NCI-H69 (cell line): ENCODE data around the gene EMC10.
"Not testable (repeated sequence)": the region's sequence is repeated elsewhere in the genome, so short reads cannot be mapped to it uniquely, and the experiment has no call there.

Experiments
- DNase-seq: peaks from one replicate; lab custom pipeline; 2025; lab: John Stamatoyannopoulos, UW

The EMC10 gene

DNA sequence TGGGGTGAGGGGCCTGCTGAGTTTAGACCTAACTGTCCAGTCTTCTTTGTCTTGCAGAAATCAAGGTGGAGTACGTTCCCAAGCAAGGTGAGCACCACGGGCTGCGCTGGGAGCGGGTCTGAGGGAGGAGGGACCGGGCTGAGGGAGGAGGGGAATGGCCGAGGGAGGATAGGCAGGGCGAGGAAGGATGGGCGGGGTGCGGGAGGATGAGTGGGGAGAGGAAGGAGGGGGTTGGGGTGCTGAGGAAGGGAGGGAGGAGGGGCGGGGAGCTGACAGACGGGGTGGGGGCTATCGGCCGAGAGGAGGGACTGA, 25.1 kb upstream of the EMC10 start:
- no peak for DNase-seq

DNA sequence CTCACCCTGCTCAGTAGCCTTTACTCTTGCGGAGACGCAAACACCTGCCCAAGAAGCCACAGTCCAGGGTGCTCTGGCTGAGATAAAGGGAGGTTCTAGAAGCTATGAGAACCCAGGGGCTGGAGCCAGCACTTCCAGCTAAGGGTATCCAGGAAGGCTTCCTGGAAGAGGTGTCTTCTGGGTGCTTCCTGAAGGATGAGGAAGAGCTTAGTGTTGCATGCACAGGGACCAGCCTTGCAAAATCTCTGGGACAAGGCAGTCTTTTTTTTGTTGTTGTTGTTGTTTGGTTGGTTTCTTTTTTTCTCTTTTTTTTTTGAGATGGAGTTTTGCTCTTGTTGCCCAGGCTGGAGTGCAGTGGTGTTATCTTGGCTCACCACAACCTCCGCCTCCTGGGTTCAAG, 23.1 kb upstream of the EMC10 start:
- DNase-seq, result no peak

DNA sequence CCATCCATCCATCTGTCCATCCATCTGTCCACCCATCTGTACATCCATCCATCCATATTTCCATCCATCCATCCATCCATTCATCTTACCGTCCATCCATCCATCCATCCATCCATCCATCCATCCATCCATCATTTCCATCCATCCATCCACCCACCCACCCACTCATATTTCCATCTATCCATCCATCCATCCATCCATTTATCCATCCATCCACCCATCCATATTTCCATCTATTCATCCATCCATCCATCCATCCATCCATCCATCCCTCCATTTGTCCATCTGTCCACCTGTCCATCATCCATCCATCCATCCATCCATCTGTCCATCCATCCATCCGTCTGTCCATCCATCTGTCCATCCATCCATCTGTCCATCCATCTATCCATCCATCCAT, 20.3 kb upstream of the EMC10 start:
- no peak for DNase-seq

DNA sequence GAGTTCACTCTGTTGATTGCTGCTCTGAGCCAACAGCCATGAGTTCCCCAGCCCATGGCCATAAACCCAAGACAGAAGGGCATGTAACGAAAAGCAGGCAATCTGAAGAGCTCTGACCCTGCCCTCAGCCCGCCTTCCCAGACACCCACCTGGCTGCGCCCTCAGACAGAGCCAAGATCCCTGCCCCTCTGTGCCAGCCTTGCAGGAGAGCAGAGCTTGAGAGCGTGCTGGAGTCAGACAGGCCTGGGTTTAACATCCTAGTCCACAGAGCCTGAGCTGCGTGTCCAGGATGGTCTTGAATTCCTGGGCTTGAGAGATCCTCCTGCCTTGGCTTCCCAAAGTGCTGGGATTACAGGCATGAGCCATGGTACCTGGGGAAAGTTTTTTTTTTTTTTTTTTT, 19.0 kb upstream of the EMC10 start:
- no peak for DNase-seq

DNA sequence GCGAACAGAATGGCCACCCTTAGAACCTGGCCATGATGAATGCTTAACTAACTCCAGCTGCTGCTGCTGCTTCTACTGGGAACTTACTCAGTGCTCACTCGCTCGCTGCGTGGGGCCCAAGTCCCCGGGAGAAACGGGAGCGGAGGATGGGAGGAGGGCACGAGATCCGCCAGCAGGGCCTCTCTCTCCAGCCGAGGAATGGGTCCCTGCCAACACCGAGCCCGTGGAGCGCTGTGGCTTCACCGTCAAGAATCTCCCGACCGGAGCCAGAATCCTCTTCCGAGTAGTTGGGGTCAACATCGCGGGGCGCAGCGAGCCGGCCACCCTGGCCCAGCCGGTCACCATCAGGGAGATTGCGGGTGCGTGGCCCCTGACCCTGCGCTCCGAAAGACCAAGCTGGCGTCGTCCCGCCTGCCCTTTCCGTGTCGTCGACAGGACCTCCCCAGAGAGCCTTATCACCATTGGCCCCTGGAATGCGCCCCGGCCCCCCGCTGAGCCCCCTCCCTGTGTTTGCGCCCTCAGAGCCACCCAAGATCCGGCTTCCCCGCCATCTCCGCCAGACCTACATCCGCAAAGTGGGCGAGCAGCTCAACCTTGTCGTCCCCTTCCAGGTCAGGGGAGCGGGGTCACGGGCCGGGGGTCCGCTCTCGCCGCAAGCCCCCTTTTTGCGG, 17.8 kb upstream of the EMC10 start:
- no peak for DNase-seq

DNA sequence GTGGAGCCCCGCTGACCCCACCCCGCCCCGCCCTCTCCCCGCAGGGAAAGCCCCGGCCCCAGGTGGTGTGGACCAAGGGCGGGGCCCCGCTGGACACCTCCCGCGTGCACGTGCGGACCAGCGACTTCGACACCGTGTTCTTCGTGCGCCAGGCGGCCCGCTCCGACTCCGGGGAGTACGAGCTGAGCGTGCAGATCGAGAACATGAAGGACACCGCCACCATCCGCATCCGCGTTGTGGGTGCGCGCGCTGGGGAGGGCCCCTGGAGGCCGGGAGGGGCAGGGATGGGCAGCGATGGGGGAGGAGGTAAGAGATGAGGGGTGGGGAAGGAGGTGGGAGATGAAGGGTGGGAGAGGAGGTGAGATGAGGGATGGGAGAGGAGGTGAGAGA, 17.2 kb upstream of the EMC10 start:
- DNase-seq, result no peak

DNA sequence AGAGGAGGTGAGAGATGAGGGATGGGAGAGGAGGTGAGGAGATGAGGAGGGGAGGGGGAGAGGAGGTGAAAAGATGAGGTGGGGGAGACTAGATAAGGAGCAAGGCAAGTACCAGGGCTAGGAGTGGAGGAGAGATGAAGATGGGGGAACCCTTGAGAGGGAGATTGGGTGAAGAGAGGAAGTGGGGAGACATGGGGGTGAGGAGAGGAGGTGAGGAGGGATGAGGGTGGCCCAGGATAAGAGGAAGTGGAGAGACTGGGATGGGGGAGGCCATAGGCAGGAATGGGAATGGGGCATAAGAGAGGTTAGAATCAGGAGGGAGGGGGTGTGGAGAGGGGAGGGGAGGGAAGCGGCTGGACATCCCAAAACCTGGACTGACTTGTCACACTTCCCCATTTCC, 16.7 kb upstream of the EMC10 start:
- no peak for DNase-seq

DNA sequence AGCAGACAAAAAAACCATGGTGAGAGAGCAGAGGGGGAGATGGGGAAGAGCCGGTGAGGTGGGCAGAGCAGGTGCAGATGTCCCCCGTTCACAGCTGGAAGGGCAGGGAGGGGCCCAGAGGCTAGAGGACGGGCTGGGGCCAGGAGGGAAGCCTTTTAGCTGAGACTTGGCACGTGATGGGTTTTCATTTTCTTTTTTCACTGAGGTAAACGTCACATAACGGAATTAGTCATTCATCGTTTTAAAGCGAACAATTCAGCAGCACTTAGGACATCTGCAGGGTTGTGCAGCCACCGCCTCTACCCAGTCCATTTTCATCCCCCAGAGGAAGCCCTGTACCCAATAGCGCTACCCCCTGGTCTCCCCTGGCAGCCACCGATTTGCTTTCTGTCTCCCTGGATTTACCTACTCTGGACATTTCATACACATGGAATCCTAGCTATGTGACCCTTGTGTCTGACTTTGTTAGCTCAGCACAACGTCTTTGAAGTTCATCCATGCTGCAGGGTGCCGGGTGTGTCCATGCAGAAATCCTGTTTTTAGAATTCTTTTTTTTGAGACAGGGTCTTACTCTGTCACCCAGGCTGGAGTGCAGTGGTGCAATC, 16.0 kb upstream of the EMC10 start:
- DNase-seq, result peak; percentile 35

DNA sequence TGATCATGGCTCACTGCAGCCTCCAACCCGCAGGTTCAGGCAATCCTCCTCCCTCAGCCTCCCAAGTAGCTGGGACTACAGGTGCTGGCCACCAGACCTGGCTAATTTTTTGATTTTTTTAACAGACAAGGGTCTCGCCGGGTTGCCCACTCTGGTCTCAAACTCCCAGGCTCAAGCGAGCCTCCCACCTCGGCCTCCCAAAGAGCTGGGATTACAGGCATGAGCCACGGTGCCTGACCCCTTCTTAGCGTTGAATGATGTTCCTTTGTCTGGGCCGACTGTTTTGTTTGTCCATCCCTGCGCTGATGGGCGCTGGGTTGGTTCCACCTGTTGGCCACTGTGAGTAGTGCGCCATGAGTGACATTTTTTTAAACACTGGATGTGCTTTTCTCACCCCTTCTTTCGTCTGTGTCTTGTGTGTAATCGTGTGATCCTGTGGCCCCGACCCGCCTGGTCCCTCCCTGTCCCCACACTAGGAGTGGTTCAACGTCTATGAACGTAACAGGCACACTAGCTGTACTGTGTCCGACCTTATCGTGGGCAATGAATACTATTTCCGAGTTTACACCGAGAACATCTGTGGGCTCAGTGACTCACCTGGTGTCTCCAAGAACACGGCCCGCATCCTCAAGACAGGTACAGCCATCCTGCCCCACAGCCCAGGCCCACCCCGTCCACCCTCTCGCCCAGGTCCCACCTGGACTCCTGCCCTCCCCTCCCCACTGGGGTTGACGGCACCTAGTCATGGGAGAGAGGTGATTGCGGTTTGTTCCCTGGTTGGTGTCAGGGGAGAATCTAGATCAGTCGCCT, 15.0 kb upstream of the EMC10 start:
- peak; percentile 82 for DNase-seq

DNA sequence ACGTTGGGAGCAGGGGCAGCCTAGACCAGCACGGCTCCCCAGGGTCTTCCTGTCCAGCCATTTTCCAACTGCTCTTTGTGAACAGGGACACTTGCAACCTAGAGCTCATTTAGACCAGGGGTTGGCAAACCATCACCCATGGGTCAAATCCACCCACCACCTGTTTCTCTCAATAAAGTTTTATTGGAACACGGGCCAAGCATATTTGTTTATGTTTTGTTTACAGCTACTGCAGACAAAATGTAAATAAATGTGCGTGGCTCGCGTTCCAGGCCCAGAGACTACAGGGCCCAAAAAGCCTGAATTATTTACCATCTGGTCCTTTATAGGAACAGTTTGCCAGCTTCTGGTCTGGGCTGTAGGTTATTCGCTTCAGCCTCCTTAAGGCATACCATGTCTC, 13.3 kb upstream of the EMC10 start:
- DNase-seq, result no peak

DNA sequence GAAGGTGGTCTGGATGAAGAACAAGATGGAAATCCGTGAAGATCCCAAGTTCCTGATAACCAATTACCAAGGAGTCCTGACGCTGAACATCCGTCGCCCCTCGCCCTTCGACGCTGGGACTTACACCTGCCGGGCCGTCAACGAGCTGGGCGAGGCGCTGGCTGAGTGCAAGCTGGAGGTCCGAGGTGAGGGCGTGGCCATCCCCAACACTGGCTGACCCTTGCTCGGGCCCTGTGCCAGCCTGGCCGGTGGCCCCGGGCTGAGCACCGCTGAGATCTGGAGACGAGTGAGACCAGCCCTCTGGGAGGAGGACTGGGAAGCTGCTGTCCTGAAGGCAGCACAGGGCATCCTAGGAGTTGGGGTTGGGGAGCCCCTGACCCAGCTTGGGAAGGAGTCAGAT, 12.0 kb upstream of the EMC10 start:
- no peak for DNase-seq

DNA sequence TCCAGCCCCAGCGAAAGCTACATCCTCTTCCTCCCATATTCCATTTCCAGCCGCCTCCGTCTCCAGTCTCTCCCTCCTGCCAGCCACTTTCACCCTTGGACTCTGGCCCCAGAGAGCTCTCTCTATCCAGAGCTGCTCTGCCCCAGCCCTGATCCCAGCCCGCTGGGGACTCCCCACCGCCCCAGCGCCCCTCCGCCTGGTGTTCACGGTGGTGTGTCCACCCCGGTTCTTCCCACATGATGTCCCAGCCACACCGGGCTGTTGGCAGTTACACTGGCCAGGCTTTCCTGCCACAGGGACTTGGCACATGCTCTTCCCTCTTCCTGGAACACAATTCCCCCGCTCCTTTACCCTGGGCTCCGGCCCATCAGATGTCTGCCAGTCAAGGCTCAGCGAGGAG, 11.3 kb upstream of the EMC10 start:
- no peak for DNase-seq

DNA sequence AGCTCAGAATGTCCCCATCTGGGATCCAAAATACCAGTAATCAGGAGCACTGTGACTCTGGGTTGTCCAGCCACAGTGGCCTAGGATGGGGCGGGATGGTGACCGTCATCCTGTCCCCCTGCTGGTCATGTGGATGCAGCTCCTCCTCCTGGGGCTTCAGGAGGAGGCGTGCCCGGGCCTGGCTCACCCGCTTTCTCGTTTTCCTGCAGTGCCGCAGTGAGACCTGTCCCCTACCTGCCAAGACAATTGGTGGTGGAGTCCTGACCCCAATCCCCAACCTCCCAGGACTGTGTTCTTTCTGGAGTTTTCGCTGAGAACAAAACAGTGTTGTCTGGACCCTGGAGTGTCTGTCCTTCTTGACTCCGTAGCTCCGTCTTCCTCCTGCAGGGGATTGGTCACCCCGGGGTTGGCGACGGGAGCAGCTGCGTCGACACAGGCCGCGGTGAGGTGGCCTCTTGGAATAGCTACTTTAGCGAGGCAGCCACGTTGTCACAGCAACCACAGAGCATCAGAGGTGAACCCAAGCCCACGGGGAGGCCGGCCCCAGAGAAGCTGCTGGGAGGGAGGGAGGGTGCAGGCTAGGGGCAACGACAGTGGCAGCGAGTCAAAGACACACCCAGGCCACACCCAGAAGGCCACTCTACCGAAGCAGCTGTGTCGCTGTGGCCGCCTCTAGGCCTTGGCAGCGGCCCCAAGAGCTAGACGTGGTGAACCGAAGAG, 10.2 kb upstream of the EMC10 start:
- DNase-seq, result peak; percentile 77

DNA sequence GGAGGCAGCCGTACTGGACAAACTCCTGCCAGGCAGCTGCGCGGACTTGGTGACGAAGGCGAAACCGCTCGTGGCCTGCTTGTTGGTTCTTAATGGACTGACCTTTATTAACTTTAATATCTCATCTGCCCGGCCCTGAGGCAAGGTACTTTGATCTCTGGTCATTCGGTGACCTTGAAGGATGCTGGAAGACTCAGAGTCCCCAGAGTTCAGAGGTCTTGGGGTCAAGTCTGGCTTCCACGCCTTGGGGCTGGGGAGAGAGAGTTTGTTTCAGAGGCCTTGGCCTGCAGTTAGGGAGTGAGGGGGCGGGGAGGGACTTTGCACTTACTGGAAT, 9.6 kb upstream of the EMC10 start:
- DNase-seq, result no peak

DNA sequence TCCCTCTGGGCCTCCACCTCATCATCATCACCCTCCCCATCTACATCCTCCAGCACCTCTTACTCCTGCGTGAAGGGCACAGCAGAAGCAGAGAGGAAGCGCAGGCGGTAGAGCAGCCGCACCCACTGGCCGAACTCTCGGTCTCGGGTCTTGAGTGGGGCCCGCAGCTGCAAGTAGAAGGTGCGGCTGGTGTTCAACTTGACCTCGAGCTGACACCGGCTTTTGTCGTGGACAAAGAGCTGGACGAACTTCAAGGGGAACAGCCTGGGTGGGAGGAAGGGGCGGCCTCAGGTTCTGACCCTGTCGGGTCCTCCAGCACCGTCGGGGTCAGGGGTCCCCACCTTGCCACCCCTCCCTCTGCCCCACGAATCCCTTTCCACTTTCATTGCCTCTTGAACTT, 8.7 kb upstream of the EMC10 start:
- no peak for DNase-seq

DNA sequence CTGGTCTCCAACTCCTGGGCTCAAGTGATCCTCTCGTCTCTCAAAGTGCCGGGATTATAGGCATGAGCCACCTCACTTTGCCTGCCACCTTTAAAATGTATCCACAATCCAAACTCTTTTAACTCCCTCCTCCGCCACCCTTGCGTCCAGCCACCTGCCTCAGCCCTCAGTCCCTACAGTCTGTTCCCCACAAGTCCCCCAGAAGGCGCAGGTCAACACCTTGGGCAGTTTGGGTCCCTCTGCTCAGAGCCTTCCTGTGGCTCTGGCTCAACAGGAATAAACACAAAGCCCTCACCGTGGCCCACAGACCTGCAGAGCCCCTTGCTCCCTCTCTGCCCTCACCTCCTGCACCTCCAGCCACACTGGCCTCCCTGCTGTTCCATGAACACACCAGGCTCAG, 7.5 kb upstream of the EMC10 start:
- DNase-seq, result no peak

DNA sequence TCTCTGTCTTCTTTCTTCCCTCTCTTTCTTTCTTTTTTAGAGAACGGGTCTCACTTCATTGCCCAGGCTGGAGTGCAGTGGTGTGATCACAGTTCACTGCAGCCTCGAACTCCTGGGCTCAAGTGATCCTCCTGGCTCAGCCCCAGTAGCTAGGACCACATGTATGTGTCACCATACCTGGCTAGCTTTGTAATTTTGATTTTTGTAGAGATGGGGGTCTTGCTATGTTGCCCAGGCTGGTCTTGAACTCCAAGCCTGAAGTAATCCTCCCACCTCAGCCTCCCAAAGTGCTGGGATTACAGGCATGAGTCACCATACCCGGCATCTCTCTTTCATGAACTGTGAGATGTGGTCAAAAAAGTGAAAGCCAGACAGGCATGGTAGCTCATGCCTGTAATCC, 3.0 kb upstream of the EMC10 start:
- not testable (repeated sequence) for DNase-seq

DNA sequence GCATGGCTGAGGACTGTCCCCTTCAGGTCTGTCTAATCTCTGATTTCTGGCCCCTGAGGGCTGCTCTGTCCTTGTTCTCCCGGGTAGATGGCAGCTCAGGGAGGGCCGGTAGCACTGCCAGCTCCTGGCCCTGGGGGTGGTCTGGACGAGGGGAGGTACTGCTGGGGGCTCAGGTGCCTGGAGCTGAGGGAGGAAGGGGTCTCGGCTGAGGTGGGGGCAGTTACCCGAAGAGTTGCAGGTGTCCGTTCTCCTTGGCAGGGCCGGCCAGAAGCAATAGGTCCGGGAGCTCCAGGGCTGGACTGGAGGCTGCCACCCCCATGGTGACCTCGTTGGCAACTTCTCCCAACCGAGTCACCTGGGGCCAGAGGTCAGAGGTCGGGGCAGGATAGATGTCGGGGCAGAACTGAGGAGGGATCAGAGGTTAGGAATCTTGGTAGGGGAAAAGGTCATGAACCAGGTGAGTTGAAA, 1.2 kb upstream of the EMC10 start:
- no peak for DNase-seq

DNA sequence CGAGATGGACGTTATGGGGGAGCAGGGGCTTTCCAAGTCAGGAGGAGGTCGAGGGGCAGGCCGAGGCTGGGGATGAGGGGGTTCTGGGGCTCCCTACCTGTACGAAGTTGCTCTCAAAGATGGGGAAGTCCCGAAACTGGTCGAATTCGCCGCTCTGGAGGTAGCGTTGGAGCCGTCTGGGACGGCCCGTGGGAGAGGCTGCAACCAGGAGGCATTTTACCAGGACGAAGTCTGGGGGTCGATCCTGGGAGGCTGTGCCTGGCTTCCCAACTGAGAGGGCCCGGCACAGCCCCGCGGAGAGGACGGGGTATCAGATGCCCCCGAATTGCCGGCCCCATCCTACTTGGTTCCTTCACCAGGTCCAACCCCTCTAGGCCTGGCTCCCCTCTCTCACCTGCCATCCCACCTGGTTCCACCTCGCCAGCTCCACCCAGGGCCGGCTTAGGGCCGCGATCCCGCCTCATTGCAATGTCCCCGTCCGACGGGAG, 527 bp upstream of the EMC10 start:
- DNase-seq, result no peak

DNA sequence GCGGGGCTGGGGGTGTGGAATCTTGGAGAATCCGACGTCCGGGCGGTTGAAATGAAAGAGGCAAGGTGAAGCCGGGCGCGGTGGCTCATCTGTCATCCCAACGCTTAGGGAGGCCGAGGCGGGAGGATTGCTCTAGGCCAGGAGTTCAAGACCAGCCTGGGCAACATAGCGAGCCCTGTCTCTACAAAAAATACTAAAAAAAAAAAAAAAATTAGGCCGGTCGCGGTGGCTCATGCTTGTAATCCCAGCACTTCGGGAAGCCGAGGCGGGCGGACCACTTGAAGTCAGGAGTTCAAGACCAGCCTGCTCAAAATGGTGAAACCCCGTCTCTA, 566 bp downstream of the EMC10 start:
- DNase-seq, result no peak

DNA sequence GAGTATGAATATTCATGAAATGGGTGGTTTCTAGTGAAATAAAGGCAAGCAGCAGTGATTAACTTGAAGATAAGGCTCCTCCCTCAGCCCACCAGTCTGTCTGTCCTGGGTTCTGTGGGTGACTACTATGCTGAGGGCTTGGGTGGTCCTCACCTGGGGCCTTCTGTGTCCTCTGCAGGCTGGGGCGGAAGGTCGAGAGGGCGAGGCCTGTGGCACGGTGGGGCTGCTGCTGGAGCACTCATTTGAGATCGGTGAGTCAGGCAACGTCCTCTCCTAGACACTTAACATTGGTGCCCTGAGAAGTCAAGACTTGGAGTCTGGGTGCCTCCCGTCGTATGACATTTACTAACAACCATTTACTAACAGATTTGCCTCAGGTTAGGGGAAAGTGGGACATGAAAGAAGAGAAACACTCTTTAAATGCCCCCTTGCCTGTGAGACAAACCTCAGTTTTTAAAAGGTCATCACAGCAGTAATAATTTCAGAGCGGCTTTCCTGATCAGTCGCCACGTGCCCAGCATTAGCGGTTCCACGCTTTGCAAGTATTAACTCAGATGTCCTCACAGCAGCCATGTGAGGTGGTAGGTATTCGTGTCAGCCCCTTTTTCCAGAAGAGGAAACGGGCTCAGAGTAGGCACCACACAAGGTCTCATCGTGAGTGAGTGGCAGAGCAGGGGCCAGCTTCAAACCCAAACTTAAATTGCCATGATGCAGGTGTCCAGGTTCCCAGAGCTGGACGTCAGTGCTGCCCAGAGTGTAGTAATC, 1.6 kb downstream of the EMC10 start:
- no peak for DNase-seq
